NCI-H1694 treated with DMSO at 0.1 percent for 48 hours (cell line): ENCODE measurements around the gene CROCC2.

Experiments
- DNase-seq: peaks from one replicate; lab custom pipeline; 2025; lab: John Stamatoyannopoulos, UW

Gene CROCC2

GRCh38 chr2:240921311-240921994 lies 15.3 kb downstream of the CROCC2 start:
- DNase-seq = no peak

GRCh38 chr2:240921995-240922244 lies 15.8 kb downstream of the CROCC2 start:
- no peak for DNase-seq

- DNase-seq = no peak
These were observed 16.3 kb downstream of the CROCC2 start for GRCh38 chr2:240922245-240922981.

- DNase-seq = peak; percentile 15
These were observed 16.9 kb downstream of the CROCC2 start for GRCh38 chr2:240922982-240923537.

GRCh38 chr2:240925191-240925567 lies 19.0 kb downstream of the CROCC2 start:
- DNase-seq = no peak

- no peak for DNase-seq
These were observed 19.7 kb downstream of the CROCC2 start for GRCh38 chr2:240925568-240926515.

GRCh38 chr2:240926516-240927389 lies 20.6 kb downstream of the CROCC2 start:
- no peak for DNase-seq

- no peak for DNase-seq
These were observed 21.2 kb downstream of the CROCC2 start for GRCh38 chr2:240927390-240927781.

GRCh38 chr2:240928476-240929363 lies 22.6 kb downstream of the CROCC2 start:
- DNase-seq = no peak

- no peak for DNase-seq
These were observed 23.4 kb downstream of the CROCC2 start for GRCh38 chr2:240929364-240930095.

- no peak for DNase-seq
These were observed 24.0 kb downstream of the CROCC2 start for GRCh38 chr2:240930096-240930630.

- DNase-seq = no peak
These were observed 24.6 kb downstream of the CROCC2 start for GRCh38 chr2:240930631-240931318.

- DNase-seq = no peak
These were observed 25.3 kb downstream of the CROCC2 start for GRCh38 chr2:240931319-240931949.

GRCh38 chr2:240932001-240932723 lies 26.0 kb downstream of the CROCC2 start:
- DNase-seq = no peak

GRCh38 chr2:240932724-240933047 lies 26.6 kb downstream of the CROCC2 start:
- no peak for DNase-seq

GRCh38 chr2:240933048-240933965 lies 27.2 kb downstream of the CROCC2 start:
- no peak for DNase-seq
